Measurements from ENCODE around the gene MICALL1.

The MICALL1 gene

DNA sequence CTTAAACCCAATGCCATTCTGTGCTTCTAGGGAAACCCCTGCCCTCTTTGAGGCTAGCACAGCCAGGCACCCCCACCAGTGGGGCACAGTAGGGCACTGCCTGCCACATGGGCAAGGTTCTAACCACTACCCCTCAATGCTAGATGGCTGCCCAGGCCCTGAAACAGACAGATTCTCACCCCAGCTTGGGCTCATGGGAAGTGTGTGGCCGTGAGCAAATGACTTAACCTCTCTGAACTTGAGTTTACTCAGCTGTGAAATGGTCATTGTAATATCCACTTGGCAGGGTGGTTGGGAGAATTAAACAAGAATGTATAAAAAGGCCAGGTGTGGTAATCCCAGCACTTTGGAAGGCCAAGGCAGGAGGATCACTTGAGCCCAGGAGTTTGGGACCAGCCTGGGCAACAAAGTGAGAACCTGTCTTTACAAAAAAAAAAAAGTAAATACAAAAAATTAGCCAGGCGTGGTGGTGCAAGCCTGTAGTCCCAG is 24.9 kb downstream of the MICALL1 start:
- H3K27ac ChIP-seq, result no peak overlapping the region

DNA sequence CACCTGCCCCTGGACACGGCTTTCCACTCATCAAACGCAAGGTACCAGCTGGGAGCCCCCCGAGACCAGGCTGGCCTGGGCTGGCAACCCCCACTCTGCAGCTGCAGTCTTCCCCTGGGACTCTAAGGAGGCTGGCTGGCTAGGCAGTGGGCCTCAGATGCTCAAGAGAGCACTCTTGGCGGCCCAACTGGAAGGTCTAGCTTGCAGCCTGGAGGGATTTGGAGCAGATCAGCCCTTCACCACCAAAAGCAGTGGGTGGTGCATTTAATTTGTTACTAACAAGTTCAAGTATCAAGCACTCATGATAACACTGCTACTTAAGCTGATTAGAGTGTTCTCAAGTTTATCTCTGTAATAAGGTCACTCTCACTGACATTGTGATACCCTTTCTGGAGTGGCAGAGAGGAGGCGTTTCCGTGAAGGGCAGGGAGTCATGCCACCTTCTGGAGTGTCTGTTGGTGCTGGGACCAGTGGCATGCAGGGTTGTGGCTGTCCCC is 25.8 kb downstream of the MICALL1 start:
- H3K27ac ChIP-seq, result no peak overlapping the region
- TF ChIP-seq, protein P1, sequence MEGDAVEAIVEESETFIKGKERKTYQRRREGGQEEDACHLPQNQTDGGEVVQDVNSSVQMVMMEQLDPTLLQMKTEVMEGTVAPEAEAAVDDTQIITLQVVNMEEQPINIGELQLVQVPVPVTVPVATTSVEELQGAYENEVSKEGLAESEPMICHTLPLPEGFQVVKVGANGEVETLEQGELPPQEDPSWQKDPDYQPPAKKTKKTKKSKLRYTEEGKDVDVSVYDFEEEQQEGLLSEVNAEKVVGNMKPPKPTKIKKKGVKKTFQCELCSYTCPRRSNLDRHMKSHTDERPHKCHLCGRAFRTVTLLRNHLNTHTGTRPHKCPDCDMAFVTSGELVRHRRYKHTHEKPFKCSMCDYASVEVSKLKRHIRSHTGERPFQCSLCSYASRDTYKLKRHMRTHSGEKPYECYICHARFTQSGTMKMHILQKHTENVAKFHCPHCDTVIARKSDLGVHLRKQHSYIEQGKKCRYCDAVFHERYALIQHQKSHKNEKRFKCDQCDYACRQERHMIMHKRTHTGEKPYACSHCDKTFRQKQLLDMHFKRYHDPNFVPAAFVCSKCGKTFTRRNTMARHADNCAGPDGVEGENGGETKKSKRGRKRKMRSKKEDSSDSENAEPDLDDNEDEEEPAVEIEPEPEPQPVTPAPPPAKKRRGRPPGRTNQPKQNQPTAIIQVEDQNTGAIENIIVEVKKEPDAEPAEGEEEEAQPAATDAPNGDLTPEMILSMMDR (IDR thresholded peaks at IDR 0.05), result no peak
- TF ChIP-seq ZFX (IDR thresholded peaks at IDR 0.05; ENCODE audit: borderline replicate concordance), result no peak

More for the DNA sequence above, 24.9 kb downstream of the MICALL1 start:
- TF ChIP-seq, protein P1 (IDR thresholded peaks at IDR 0.05), result peak; percentile 25
- TF ChIP-seq ZFX (IDR thresholded peaks at IDR 0.05; ENCODE audit: borderline replicate concordance), result no peak

DNA sequence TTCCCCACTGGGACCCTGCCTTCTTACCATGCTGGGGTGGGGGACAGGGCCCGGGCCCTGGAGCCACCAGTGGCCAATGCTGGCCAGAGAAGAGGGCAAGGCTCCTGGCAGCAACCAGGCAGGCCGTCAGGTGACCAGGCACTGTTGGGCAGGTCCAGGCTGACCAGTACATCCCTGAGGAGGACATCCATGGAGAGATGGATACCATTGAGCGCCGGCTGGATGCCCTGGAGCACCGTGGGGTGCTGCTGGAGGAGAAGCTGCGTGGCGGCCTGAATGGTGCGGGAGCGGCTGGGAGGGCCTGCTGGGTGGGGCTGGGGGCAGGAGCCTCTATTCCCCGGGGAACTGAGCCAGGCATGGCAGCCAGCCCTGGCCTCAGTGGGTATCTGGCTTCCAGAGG is 26.3 kb downstream of the MICALL1 start:
- H3K27ac ChIP-seq, result no peak overlapping the region
- TF ChIP-seq, protein P1 (IDR thresholded peaks at IDR 0.05), result no peak
- TF ChIP-seq ZFX (IDR thresholded peaks at IDR 0.05; ENCODE audit: borderline replicate concordance), result no peak

DNA sequence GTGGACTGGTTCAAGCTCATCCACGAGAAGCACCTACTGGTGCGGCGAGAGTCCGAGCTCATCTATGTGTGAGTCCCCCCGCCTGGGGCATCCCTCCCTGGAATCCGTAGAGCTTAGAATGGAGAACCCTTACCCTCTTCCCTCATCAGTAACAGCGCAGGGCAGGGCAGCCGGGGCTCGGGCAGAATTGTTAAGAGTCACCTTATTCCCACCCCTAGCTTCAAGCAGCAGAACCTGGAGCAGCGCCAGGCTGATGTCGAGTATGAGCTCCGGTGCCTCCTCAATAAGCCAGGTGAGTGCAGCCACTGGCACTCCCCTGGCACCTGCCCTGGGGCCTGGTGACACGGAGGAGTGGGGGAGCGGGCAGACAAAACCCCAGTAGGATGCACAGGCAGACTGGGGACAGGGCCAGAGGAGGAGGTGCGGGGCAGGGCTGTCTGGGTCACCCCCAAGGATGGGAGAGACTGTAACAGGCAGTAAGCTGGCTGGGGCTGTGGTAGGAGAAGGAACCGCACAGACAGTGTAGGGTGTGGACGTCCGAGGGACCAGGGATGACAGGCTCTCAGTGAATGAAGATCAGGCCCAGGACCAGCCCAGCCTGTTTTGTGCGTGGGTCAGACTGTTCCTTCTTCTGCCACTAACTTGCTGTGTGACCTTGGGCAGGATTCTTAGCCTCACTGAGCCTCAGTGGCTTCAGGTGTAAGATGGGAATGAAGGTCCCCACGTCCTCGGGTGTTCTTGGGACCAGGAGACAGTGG is 26.9 kb downstream of the MICALL1 start:
- H3K27ac ChIP-seq, result peak overlapping the region; percentile 61
- no peak for TF ChIP-seq ZFX (IDR thresholded peaks at IDR 0.05; ENCODE audit: borderline replicate concordance)
- TF ChIP-seq, protein P1 (IDR thresholded peaks at IDR 0.05), result no peak

DNA sequence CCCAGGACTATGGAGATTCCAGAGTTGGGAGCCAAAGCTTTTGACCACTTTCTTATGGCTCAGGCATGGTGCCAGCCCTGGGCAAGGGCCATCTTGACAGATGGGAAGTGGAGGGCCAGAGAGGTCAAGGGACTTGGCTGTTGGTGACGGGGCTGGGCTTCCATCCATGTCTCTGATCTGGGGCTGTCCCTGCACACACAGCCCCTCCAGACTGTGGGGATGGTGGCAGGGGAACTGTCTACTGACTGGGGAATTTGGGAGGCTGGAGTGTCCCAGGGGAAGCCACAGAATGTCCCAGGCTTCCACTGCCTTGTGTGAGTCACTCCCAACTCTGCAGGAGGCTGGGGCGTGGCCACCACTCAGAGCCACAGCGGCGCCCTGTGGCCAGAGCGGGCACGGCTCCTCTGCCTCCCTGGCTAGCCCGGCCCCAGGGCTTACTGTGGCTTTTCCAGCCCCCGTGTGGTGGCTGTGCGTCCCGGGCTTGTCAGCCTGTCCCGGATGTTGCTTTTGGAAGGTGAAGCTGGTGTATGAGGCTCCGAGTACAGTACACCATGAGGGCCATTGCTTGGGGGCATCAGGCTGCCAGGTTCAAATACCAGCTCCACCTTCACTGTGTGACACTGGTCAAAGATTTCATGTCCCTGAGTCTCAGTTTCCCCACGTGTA is 27.7 kb downstream of the MICALL1 start:
- peak overlapping the region; percentile 61 for H3K27ac ChIP-seq
- TF ChIP-seq ZFX (IDR thresholded peaks at IDR 0.05; ENCODE audit: borderline replicate concordance), result no peak
- TF ChIP-seq, protein P1 (IDR thresholded peaks at IDR 0.05), result peak; percentile 99

DNA sequence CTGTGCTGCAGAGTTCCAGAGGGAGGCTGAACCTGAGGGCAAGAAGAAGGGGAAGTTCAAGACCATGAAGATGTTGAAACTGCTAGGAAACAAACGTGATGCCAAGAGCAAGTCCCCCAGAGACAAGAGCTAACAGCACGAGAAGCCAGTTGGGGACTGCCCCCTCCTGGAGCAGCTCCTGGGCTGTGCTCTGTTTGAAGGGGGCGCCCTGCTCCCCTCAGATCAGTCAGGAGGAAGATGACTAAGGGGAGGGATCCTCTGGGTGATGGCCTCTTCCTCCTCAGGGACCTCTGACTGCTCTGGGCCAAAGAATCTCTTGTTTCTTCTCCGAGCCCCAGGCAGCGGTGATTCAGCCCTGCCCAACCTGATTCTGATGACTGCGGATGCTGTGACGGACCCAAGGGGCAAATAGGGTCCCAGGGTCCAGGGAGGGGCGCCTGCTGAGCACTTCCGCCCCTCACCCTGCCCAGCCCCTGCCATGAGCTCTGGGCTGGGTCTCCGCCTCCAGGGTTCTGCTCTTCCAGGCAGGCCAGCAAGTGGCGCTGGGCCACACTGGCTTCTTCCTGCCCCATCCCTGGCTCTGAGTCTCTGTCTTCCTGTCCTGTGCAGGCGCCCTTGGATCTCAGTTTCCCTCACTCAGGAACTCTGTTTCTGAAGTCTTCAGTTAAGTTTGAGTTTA is 34.7 kb downstream of the MICALL1 start:
- H3K27ac ChIP-seq, result no peak overlapping the region

More for the DNA sequence above, 34.7 kb downstream of the MICALL1 start:
- TF ChIP-seq, protein P1 (IDR thresholded peaks at IDR 0.05), result no peak
- TF ChIP-seq ZFX (IDR thresholded peaks at IDR 0.05; ENCODE audit: borderline replicate concordance), result no peak
